Measurements from ENCODE around the gene KRT83.
A peak's percentile ranks its signal among the peaks of the same experiment; 100 is the strongest.

Gene KRT83

DNA sequence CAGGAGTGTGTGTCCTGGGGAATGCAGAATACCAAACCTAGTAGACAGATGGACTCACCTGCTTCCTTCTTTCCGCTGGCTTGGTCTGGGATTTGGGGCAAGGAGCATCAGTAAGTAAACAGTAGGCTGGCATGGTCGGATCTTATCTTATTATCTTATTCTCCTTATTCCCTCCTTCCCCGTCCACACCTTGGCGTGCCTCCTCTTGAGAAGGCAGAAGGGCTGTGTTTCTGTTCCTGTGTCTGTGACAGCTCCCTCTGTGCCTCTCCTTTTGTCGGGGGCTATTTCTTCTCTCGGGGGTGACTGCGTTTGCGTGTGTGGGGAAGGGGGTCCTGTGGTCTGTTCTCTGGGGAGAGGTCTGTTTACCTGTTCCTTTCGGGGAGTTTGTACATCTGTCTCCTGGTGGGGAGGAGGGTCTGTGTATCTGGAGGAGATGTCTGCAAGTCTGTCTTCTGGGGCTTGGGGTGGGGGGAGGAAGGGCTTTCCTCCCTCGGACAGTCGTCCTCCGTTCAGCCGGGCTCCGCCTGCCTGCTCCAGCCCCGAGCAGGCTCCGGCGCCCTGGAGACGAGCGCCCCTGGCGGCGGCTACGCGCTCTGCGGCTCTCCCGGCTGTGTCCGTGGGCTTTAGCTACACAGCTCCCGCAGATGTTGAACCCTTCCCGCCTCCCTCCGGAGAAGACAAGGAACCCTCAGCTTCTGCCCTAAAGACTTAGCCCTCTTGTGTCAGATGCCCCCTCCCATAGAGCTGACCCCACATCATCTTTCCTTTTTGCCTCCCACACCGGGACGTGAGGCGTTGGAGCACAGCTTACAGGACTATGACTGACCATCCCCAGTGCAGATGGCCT, 42.4 kb downstream of the KRT83 start:
- Mint-ChIP-seq H3K4me3 (no peak overlapping the region), H3K9me3 (no peaks in the 10 kb centered on the region), H3K27ac (peak overlapping the region in 1 of 2 donors; percentile 45), H3K4me1 (peaks cover 21% of the 10 kb centered on the region), H3K27me3 (peaks cover 66% of the 10 kb centered on the region)
- DNase-seq = peak; percentile 76 to 79
- peak; percentile 93 for ATAC-seq

DNA sequence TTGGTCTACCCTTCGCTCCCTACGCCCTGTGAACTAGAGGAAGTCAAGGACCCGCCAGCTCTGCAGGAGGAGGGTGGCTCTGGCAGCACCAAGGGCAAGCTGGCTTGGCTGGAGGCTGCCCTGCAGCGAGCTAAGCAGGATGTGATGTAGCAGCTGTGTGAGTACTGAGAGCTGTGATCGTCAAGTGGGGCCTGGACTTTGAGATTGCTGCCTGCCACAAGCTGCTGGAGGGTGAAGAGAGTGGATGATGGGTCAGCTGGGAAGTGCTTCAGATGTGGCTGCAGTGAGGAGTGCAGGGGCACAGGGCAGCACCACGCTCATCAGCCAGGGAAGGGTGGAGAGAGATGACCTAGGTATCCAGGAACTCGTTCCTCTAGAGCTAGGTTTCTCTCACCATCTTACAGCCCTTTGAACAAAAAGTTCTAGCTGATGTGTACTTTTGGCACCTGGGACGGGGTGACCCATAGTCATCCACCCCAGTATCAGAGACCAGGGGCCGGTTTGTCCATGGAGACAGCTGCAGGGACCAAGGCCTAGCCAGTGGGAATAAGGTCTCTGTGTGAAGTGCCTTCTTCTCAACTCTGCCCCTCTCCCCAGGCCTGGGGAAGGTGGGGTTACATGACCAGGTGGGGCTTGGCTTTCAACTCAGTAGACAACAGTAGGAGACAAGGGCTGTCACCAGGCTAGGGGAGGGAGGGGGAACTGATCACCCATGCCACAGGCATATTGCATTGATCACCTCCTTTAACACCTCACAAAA, 43.5 kb downstream of the KRT83 start:
- Mint-ChIP-seq H3K9me3 (no peaks in the 10 kb centered on the region), H3K27me3 (peaks cover 69% of the 10 kb centered on the region), H3K4me3 (no peak overlapping the region), H3K27ac (peak overlapping the region in 1 of 2 donors; percentile 6), H3K4me1 (peaks cover 21% of the 10 kb centered on the region)
- no peak for DNase-seq
- ATAC-seq = no peak

DNA sequence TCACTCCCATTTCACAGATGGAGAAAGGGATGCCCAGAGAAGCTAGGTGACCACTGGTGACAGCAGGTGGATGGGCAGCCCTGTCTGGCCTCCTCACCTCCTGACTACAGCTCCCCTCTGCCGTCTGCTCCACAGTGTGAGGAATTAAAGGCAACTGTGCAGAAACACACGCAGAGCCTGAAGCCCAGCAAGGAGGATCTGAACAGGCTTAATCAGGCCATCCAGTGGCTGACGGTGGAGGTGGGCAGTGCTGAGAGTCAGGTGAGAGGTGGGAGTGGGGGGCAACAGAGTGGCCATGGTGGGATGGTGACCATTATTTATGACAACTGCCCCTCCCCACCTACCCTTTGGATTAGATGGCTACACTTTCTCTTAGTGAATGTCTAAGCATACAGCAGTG, 45.5 kb downstream of the KRT83 start:
- no peaks in the 10 kb centered on the region for H3K9me3 Mint-ChIP-seq
- no peak for DNase-seq
- no peak overlapping the region for H3K4me3 Mint-ChIP-seq
- no peak for ATAC-seq
- H3K27ac Mint-ChIP-seq = no peak overlapping the region
- H3K4me1 Mint-ChIP-seq = peaks cover 21% of the 10 kb centered on the region
- H3K27me3 Mint-ChIP-seq = peaks cover 78% of the 10 kb centered on the region

DNA sequence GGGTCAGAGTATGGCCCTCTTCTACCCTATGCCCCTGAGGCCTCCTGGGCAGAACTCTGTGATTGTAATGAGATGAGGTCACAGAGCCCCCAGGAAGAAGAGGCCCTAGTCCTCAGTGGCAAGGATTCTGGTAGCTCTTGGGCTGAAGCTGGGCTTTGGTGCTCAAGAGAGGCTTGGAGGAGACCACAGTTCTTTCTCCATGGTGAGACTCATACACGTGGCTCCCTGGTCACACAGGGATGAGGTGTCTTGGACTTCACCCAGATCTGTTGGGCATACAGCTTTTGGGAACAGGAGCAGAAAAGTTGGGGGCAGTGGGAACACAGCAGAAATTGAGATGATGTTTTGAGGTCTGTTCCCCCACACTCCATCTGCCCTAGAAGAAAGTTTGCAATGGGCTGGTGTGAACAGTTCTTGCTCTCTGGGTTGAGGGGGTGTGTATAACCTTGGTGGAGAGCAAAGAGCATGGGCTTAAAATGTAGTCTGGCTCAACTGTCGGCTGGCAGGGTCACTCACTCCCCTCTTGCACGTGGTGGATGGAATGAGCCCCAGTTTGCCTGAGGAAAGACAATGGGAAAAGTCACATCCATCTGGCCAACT, 46.6 kb downstream of the KRT83 start, which contains the start of gene KRT86:
KRT86 (plus strand) TSS at position 125 of the 600 bp plus-strand sequence. CDS start 27,272 bp downstream, outside the sequence.
- peaks cover 72% of the 10 kb centered on the region for H3K27me3 Mint-ChIP-seq

DNA sequence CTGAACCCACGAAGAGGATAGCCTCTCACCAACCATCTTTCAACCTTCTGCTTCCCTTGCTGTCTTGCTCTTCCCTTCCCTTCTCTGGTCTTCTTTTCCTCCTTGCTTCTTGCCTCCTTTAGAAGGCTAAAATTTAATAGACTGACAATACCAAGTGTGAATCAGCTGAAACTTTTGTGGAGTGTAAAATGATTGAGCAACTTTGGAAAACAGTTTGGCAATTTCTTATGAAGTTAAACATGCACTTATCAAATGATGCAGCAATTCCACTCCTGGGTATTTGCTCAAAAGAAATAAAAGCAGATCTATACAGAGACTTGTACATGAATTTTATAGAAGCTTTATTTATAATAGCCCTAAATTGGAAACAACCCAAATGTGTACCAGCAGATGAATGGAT, 50.0 kb downstream of the KRT83 start:
- peak overlapping the region in 1 of 2 donors; percentile 10 for H3K27ac Mint-ChIP-seq

More for the DNA sequence above, 46.6 kb downstream of the KRT83 start, which contains the start of gene KRT86:
- Mint-ChIP-seq H3K4me1 (peaks cover 13% of the 10 kb centered on the region), H3K4me3 (no peak within 1 kb of the TSS), H3K27ac (no peak within 1 kb of the TSS), H3K9me3 (no peaks in the 10 kb centered on the region)
- no peak for DNase-seq
- ATAC-seq = no peak

DNA sequence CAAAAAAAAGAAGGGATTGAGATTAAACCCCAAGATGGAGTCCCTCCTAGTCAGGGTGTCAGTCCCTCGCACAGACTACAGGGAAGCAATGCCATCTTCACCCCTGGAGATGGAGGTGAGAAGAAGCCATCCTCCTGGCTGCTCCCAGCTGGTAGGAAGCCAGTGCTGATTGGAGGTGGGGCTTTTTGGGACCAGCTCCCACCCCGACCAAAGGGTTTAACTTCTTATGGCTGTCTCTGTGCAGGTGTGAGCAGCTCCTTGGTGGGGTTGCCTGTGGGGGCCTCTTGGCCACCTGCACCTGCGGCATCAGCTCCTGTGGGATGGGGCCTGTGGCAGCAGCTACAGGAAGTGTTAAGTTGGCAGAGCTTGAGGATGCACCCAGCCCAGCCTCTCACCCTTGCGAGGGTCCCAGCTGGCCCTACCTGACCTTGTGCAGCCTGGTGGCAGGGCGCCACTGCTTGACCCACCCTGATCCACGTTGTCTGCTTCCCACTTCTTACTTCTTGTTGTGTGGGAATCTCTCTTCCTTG, 50.6 kb downstream of the KRT83 start:
- Mint-ChIP-seq H3K27me3 (peaks cover 44% of the 10 kb centered on the region), H3K4me3 (no peak overlapping the region), H3K4me1 (no peaks in the 10 kb centered on the region), H3K9me3 (no peaks in the 10 kb centered on the region), H3K27ac (peak overlapping the region in 1 of 2 donors; percentile 10)
- DNase-seq = no peak
- ATAC-seq = no peak

More for the DNA sequence above, 50.0 kb downstream of the KRT83 start:
- no peak for DNase-seq
- Mint-ChIP-seq H3K4me3 (no peak overlapping the region), H3K9me3 (no peaks in the 10 kb centered on the region), H3K27me3 (peaks cover 47% of the 10 kb centered on the region), H3K4me1 (no peaks in the 10 kb centered on the region)
- no peak for ATAC-seq

DNA sequence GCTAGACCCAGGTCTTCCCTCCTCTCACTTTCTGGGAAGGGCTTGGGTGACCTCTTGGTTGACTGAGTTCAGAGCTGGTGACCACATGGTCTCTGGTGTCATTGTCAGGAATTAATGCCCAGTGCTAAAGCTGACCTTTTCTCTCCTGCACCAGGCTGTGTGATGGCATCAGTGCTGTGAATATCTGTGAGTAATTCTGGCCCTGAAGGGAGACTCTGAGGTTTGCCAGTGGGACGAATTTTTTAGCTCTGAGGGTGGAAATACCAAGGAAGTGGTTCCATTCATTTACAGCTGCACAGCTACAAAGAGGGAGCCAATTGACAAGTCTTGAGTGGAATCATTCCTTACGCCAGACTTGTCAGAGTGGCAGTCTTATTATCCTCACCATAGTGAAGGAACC, 53.0 kb downstream of the KRT83 start:
- ATAC-seq (no peak), DNase-seq (no peak)
- H3K4me3 Mint-ChIP-seq = no peak overlapping the region
- no peaks in the 10 kb centered on the region for H3K4me1 Mint-ChIP-seq
- peaks cover 33% of the 10 kb centered on the region for H3K27me3 Mint-ChIP-seq
- no peak overlapping the region for H3K27ac Mint-ChIP-seq
- no peaks in the 10 kb centered on the region for H3K9me3 Mint-ChIP-seq

DNA sequence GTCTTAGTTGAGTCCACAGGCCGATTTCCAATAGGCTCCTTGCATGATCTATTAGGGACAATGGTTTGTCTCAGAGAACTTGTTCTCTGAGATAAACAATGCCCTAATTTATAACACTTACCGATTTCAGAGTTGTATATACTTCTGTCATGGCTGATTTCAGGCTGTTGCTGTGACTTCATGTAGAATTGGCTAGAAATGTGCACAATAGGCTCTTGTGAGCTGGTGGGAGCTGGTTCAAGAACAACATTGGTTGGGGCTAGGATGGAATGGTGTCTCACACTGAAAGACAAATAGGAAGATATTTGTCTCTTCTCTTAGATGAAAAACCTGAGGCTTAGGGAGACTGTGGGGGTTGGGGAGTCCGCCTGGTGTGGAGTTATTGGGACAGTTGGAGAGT, 53.5 kb downstream of the KRT83 start:
- no peak overlapping the region for H3K27ac Mint-ChIP-seq
- DNase-seq (no peak), ATAC-seq (no peak)
- H3K4me3 Mint-ChIP-seq = no peak overlapping the region
- no peaks in the 10 kb centered on the region for H3K9me3 Mint-ChIP-seq
- peaks cover 28% of the 10 kb centered on the region for H3K27me3 Mint-ChIP-seq
- no peaks in the 10 kb centered on the region for H3K4me1 Mint-ChIP-seq

DNA sequence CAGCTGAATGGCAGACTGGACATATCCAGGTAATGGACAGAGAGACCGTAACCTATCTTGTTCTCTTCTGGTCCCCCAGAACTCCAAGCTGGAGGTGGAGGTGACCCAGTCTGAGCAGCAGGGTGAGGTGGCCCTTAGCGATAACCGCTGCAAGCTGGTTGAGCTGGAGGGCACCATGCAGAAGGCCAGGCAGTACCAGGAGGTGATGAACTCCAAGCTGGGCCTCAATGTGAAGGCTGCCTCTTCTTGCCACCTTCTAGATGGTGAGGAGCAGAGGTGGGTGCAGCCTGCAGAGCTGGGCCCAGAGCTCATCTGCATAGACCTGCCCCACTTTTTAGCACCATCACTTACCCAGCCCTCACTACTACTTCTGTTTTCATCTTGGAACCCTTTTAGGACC, 53.9 kb downstream of the KRT83 start:
- no peak overlapping the region for H3K27ac Mint-ChIP-seq
- DNase-seq (no peak), ATAC-seq (no peak)
- no peaks in the 10 kb centered on the region for H3K9me3 Mint-ChIP-seq
- no peaks in the 10 kb centered on the region for H3K4me1 Mint-ChIP-seq
- no peak overlapping the region for H3K4me3 Mint-ChIP-seq
- peaks cover 32% of the 10 kb centered on the region for H3K27me3 Mint-ChIP-seq

DNA sequence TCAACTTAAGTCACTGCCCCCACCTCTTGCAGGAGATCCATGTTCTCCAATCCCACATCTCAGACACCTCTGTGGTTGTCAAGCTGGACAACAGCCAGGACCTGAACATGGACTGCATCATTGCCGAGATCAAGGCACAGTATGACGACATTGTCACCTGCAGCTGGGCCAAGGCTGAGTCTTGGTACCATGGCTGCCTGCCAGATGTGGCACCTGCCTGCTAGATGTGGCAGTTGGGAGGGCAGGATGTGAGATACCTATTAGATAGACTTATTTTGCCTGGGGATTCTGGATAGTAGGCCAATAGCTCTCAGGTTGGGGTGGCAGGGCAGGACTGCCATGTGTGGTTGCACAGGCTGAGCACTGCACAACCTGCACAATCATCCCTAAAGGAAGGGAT, 54.7 kb downstream of the KRT83 start:
- Mint-ChIP-seq H3K4me1 (no peaks in the 10 kb centered on the region), H3K27ac (no peak overlapping the region), H3K4me3 (no peak overlapping the region), H3K27me3 (peaks cover 34% of the 10 kb centered on the region), H3K9me3 (no peaks in the 10 kb centered on the region)
- no peak for ATAC-seq
- DNase-seq = no peak

DNA sequence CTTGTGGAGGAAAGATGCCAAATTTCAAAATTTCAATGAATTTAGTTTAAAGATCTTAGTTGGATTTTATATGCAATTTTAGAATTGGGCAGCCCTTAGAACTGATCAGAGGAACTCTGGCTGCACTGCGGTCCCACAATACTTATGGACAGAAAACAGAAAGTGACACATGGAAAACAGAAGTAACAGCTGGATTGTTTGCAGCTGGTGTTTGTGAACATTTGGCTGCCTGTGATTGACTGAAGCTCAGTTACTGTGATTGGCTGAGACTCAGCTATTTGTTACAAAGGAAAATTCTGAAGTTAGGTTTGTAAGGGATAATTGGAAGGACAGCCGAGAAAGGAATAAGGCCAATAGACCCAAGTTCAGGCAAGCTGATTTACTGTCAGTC, 56.8 kb downstream of the KRT83 start:
- ATAC-seq (no peak), DNase-seq (no peak)
- Mint-ChIP-seq H3K27me3 (peaks cover 45% of the 10 kb centered on the region), H3K27ac (no peak overlapping the region), H3K9me3 (no peaks in the 10 kb centered on the region), H3K4me1 (peaks cover 10% of the 10 kb centered on the region), H3K4me3 (no peak overlapping the region)
